ENCODE measurements around the gene CALN1.

GRCh38 chr7:72230281-72230680, 181.9 kb downstream of the CALN1 start:
- TF ChIP-seq POLR2AphosphoS5 (IDR thresholded peaks at IDR 0.05; ENCODE audit: low read depth, low read length), result no peak
- TF ChIP-seq FOXP2 (optimal IDR thresholded peaks at IDR 0.05; ENCODE audit: borderline replicate concordance, extremely low read depth, extremely low read length, insufficient read depth), result no peak
- TF ChIP-seq REST (IDR thresholded peaks at IDR 0.05; ENCODE audit: insufficient read depth in 1 of 2, low read depth in 2 of 2, low read length in 2 of 2), result no peak
